Muscle of back (tissue), 11 donors: ENCODE data around the gene TCFL5. TPM values are rescaled to one million over a fixed set of nuclear protein-coding genes. Genes with fewer than 3 reads are reported as not detected.
"Not testable (repeated sequence)": the region's sequence is repeated elsewhere in the genome, so short reads cannot be mapped to it uniquely, and the experiment has no call there.

Source experiments
- DNase-seq, 3 donors: peaks; one replicate each; pipeline versions ENCODE4 v3.0.0 to v3.0.0-alpha.2; 2013
- polyA plus RNA-seq, 10 donors: library from polyadenylated mRNA; unstranded; fragments of 120-200 nt; gene quantifications; one replicate each; pipeline ENCODE4 v1.2.1, GENCODE V29; 2013; ENCODE audit not compliant: insufficient read length in 10 of 10

TCFL5 gene
- polyA plus RNA-seq, 10 donors = 7.0 to 14.2 (median 9.8) TPM

- DNase-seq = no peak
Measured at GRCh38 chr20:62856931-62857619, 4.5 kb downstream of the TCFL5 start.

- no peak for DNase-seq
Measured at GRCh38 chr20:62855120-62855519, 6.5 kb downstream of the TCFL5 start.

GRCh38 chr20:62854121-62854520 lies 7.5 kb downstream of the TCFL5 start:
- no peak for DNase-seq

- DNase-seq = not testable (repeated sequence)
Measured at GRCh38 chr20:62853304-62853703, 8.3 kb downstream of the TCFL5 start.

GRCh38 chr20:62852841-62853240 lies 8.8 kb downstream of the TCFL5 start:
- DNase-seq = no peak

- no peak for DNase-seq
Measured at GRCh38 chr20:62852196-62852595, 9.4 kb downstream of the TCFL5 start.

GRCh38 chr20:62850333-62850974 lies 11.2 kb downstream of the TCFL5 start:
- no peak for DNase-seq

GRCh38 chr20:62849431-62849830 lies 12.2 kb downstream of the TCFL5 start:
- no peak for DNase-seq

- DNase-seq = not testable (repeated sequence)
Measured at GRCh38 chr20:62848917-62849316, 12.7 kb downstream of the TCFL5 start.

GRCh38 chr20:62846166-62846890 lies 15.3 kb downstream of the TCFL5 start:
- peak in 1 of 3 donors; percentile 39 for DNase-seq

- DNase-seq = peak in 2 of 3 donors; percentile 29 to 49
Measured at GRCh38 chr20:62845416-62846160, 16.0 kb downstream of the TCFL5 start.

GRCh38 chr20:62844182-62844581 lies 17.4 kb downstream of the TCFL5 start:
- no peak for DNase-seq

GRCh38 chr20:62843656-62844055 lies 18.0 kb downstream of the TCFL5 start:
- DNase-seq = no peak

- no peak for DNase-seq
Measured at GRCh38 chr20:62841705-62842212, 19.9 kb downstream of the TCFL5 start.

GRCh38 chr20:62840244-62841197 lies 21.1 kb downstream of the TCFL5 start:
- no peak for DNase-seq

GRCh38 chr20:62839816-62840215 lies 21.8 kb downstream of the TCFL5 start:
- DNase-seq = no peak

- no peak for DNase-seq
Measured at GRCh38 chr20:62839261-62839660, 22.4 kb downstream of the TCFL5 start.

GRCh38 chr20:62838128-62838891 lies 23.3 kb downstream of the TCFL5 start:
- peak in 1 of 3 donors; percentile 12 for DNase-seq

- DNase-seq = no peak
Measured at GRCh38 chr20:62837790-62838127, 23.9 kb downstream of the TCFL5 start.

- peak in 1 of 3 donors; percentile 2 for DNase-seq
Measured at GRCh38 chr20:62836967-62837490, 24.6 kb downstream of the TCFL5 start.
